ENCODE measurements around the gene MET.
"Not testable (repeated sequence)": the region's sequence is repeated elsewhere in the genome, so short reads cannot be mapped to it uniquely, and the experiment has no call there.

MET gene

DNA sequence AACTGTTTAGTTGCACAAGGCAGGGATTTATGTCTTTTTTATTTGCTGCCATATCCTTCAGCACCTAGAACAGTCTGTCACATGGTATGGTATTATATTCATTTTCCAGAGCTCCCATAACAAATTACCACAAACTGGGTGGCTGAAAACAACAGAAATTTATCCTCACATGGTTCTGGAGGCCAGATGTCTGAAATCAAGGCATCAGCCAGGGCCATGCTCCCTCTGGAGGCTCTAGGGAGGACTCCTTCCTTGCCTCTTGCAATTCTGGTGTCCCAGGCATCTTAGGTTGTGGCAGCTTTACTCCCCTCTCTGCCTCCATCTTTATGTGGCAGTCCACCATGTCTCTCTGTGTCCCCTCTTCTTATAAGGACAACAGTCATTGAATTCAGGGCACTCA lies 43.1 kb downstream of the MET start:
- no peak for DNase-seq
- in situ Hi-C loops (cut with MboI; ENCODE audit: low pct_unique_long_range_greater_than_20kb, low sequenced_read_pairs), result no loop called here

GRCh38 chr7:116717137-116717536 lies 45.1 kb downstream of the MET start:
- no peak for DNase-seq

GRCh38 chr7:116723959-116724529 lies 52.0 kb downstream of the MET start:
- DNase-seq; in situ Hi-C loops (cut with MboI; ENCODE audit: low pct_unique_long_range_greater_than_20kb, low sequenced_read_pairs): not testable (repeated sequence)

More at GRCh38 chr7:116717137-116717536, 45.1 kb downstream of the MET start:
- in situ Hi-C loops (cut with MboI; ENCODE audit: low pct_unique_long_range_greater_than_20kb, low sequenced_read_pairs), result no loop called here

DNA sequence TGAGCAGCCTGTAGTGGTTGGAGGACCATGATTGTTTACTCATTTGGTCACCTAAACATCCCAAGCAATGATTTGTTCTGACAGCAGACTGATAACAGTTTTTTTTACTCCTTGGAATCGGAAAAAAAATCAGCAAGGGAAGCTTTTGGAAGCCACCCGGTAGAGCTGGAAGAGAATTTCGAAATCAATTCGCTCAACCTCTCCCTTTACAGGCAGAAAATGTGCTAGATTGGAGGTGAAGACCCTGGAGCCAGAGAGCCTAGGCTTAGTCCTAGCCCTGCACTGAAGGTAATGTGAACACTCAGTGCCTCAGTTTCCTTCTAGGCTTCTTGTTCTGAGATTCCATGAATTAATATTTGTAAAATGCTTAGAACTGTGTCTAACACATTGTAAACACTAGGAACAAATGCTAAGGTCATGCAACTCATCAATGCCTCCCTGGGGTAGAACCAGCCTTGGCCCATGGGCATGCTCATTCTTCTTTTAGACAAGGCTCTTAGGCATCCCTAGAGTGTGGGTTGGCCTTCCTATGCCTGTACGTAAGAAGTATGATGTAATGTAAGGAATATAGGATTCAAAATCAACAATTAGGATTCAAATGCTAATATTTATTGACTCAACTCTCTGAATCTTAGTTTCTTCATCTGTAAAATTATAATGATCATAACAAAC lies 52.7 kb downstream of the MET start:
- in situ Hi-C loops (cut with MboI; ENCODE audit: low pct_unique_long_range_greater_than_20kb, low sequenced_read_pairs), result no loop called here

DNA sequence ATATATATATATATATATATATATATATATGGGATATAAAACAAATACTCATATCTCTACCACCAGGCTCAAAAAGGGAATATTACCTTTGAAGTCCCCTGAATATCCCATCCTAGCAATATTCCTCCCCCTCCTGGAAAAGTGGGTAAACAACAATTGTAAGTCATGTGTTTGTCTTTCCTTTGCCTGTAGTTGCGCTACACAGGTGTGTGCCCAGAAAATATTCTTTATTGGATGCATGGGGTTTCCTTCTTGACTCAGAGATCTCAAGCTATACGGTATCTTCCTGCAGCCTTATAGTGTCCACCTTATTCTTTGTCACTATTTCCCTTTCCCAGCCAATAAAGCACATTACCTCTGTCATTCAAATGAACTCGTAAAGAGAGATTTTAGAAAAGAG lies 54.2 kb downstream of the MET start:
- no peak for DNase-seq
- in situ Hi-C loops (cut with MboI; ENCODE audit: low pct_unique_long_range_greater_than_20kb, low sequenced_read_pairs), result no loop called here

More for the DNA sequence above, 52.7 kb downstream of the MET start:
- DNase-seq, result no peak

- DNase-seq, result no peak
- in situ Hi-C loops (cut with MboI; ENCODE audit: low pct_unique_long_range_greater_than_20kb, low sequenced_read_pairs), result no loop called here
Observed at GRCh38 chr7:116726713-116727431, 54.9 kb downstream of the MET start.

- in situ Hi-C loops (cut with MboI; ENCODE audit: low pct_unique_long_range_greater_than_20kb, low sequenced_read_pairs), result no loop called here
- no peak for DNase-seq
Observed at GRCh38 chr7:116727432-116728009, 55.5 kb downstream of the MET start.

GRCh38 chr7:116728413-116728812 lies 56.4 kb downstream of the MET start:
- in situ Hi-C loops (cut with MboI; ENCODE audit: low pct_unique_long_range_greater_than_20kb, low sequenced_read_pairs), result no loop called here
- no peak for DNase-seq

DNA sequence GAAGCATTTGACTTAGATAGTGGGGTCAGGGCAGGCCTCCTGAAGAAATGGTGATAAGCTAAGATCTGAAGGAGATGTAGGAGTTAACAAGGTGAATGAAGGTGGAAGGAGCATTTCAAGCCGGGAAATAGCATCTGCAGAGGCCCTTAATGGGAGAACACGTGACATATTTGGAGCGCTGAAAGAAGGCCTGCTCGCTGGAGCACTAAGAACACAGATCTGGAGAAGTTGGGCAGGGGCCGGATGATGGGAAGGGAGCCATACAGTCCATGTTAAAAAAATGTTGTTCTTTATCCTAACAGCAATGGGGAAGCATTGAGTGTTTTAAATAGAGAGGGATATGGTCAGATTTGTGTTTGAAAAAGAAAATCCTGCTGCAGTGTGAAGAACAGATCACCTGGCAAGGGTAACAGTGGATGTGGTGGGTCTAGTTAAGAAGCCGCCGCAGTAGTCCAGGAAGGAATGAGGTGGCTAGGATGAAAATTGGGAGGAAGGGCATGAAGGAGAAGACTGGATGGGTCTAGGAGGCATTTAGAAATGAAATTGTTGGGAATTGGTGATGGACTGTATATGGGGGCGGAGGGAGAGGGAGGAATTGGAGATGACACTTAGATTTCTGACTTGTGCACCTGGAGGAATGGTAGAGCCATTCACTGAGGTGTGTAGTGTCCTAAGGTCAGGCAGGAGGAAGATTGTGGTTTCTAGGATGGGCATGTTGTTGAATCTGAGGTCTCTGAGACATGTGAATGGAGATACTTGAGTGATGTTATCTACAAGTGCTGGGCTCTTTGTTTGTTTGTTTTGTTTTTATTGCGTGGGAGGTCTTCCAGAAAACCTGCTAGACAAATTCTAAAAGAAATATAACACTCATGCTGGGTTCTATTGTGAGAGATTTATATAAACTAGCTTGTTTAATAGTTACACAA lies 58.4 kb downstream of the MET start:
- in situ Hi-C loops (cut with MboI; ENCODE audit: low pct_unique_long_range_greater_than_20kb, low sequenced_read_pairs), result no loop called here
- DNase-seq, result no peak

- in situ Hi-C loops (cut with MboI; ENCODE audit: low pct_unique_long_range_greater_than_20kb, low sequenced_read_pairs), result no loop called here
- no peak for DNase-seq
Observed at GRCh38 chr7:116731023-116731395, 59.0 kb downstream of the MET start.

DNA sequence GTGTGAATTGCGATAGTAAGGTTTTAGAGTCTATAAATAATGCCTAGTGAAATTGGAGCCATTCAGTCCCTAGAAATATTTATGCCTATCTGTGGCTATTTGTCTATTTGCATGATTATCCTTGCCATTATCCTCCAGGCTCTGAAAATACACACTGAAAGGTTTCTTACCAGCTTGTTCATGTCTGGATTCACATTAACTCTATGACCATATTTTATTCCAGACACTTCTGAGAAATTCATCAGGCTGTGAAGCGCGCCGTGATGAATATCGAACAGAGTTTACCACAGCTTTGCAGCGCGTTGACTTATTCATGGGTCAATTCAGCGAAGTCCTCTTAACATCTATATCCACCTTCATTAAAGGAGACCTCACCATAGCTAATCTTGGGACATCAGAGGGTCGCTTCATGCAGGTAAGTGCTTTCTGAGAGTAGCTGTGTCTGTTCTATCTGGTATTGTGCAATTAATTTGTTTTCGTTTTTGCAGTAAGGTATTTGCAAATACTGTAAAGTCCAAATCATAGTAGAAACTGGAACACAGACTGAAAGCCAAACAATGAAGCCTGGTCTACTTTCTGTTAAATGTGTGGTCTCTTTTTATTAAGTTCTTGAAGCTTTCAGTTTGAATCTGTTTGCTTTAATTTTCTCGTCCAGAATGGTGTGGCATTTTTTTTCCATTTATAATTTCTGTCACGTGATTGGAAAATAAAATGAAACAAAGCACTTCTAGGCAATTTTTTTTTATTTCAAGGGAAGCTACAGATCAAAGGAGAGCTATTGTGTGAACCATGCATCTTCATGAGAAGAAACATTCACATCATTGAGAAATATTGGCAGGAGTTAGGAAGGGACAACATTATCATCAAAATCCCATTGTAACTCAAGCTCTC lies 59.7 kb downstream of the MET start:
- in situ Hi-C loops (cut with MboI; ENCODE audit: low pct_unique_long_range_greater_than_20kb, low sequenced_read_pairs), result no loop called here
- DNase-seq, result no peak

- in situ Hi-C loops (cut with MboI; ENCODE audit: low pct_unique_long_range_greater_than_20kb, low sequenced_read_pairs), result no loop called here
- no peak for DNase-seq
Observed at GRCh38 chr7:116732788-116733694, 61.0 kb downstream of the MET start.

DNA sequence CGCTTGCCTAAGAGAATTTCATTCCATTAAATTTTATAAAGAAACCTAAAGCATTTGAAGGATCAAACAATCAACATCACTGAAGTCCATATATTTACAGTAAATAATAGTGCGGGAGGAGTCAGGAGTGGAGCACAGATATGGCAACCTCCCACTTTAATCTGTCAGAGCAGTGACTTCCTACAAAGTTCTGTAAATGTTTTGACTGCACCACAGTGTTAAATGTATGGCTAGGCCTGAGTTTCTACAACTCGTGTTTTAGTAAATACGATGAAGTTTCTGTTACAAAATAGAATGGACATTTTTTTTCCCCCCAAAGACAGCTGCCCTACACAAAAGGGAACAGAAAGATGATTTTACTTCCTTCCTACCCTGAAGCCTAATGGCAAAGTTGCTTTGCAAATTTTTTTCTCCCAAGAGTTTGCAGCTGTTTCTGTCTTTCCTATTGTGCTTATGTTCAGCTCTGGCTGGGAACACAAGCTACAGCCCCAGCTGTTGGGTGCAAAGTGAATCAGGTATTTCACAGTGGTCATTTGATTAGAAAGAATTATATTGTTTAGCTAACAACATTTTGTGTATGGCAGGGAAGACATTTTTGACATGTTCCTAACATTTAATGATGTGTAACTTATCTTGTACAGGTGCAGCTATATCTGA lies 62.1 kb downstream of the MET start:
- in situ Hi-C loops (cut with MboI; ENCODE audit: low pct_unique_long_range_greater_than_20kb, low sequenced_read_pairs), result no loop called here
- no peak for DNase-seq

- in situ Hi-C loops (cut with MboI; ENCODE audit: low pct_unique_long_range_greater_than_20kb, low sequenced_read_pairs), result no loop called here
- DNase-seq, result no peak
Observed at GRCh38 chr7:116734710-116735109, 62.7 kb downstream of the MET start.

DNA sequence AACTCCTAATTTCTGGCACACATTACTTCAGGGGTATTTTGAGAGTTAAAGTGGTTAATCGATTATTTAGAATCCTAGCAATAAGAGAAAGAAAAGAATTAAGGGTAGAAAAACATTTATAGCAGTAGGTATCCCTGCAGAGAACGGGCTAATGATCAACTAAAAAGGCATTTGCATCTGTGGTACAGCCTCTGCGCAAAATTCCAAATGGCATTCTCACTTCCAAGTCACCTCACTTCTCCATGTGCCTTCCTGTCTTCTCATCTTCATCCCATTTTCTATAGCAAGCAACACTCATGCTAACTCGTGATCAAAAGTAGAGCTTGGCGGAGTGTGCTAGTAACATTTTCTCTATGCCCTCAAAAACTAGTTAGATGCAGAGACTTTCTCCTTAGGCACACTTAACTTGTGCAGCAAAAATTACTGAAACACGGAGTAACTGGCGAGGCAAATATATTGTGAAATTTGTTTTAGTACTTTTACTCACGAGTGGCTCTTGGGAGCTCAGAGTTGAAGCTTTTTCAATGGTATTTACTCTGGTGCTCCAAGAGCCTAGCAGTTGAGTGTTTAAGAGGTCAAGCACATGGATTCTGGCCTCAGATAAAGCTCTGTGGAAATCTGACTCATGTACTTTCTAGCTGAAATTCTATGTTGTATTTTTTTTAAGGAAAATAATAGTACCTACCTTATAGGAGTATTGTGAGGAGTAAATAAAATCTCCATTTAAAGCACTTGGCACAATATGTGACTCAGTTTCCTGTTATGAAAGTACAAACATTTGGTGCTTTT lies 65.1 kb downstream of the MET start:
- in situ Hi-C loops (cut with MboI; ENCODE audit: low pct_unique_long_range_greater_than_20kb, low sequenced_read_pairs), result no loop called here
- no peak for DNase-seq

DNA sequence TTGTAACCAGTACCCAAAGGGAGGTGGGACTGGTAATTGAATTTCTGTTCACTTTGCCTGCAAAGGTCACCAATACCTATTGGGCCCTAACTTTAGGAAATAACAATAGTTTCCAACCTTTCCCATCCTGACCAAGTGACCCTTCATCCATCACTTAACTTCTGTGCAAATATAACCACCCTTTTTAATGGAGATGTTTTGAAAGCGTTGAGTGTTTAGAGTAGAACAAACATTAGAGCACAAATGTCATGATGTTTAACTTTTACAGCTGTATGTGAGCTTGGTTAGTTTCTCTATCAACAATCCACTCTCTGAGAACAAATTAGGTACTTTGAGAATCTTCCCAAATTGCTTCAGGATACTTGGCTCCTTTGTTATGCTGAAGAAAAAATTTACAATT lies 66.4 kb downstream of the MET start:
- DNase-seq, result no peak
- in situ Hi-C loops (cut with MboI; ENCODE audit: low pct_unique_long_range_greater_than_20kb, low sequenced_read_pairs), result no loop called here

Measured in KBM-7 (cell line).